DOHH2 (cell line): ENCODE measurements around the gene CYYR1.

Experiments
- H3F3A ChIP-seq: fragments of 200-600 bp; sonication (generic), shearing (Covaris generic); 2 replicates; pipeline ENCODE4 v1.6.0; 2016; ENCODE audit warnings: antibody characterized with exemption, mild to moderate bottlenecking; ENCODE audit not compliant: control insufficient read depth, insufficient read depth
- H3K27ac ChIP-seq: fragments of 200-600 bp; sonication (generic); 2 replicates; pipeline ENCODE4 v1.5.1; 2014; ENCODE audit warnings: low read depth, mild to moderate bottlenecking, low read length, moderate library complexity
- H3K27me3 ChIP-seq: fragments of 200-600 bp; sonication (generic); 2 replicates; pipeline ENCODE4 v1.6.1; 2014; ENCODE audit warnings: mild to moderate bottlenecking, low read length, mixed read lengths; ENCODE audit not compliant: control insufficient read depth
- H3K36me3 ChIP-seq: fragments of 200-600 bp; sonication (generic); 2 replicates; pipeline ENCODE4 v1.6.1; 2014; ENCODE audit warnings: mild to moderate bottlenecking, low read length, moderate library complexity, mixed read lengths; ENCODE audit not compliant: control insufficient read depth
- H3K4me1 ChIP-seq: fragments of 200-600 bp; sonication (generic); 2 replicates; pipeline ENCODE4 v1.6.1; 2014; ENCODE audit warnings: mild to moderate bottlenecking, low read length, mixed read lengths; ENCODE audit not compliant: control insufficient read depth
- H3K4me2 ChIP-seq: fragments of 200-600 bp; sonication (generic); 2 replicates; pipeline ENCODE4 v1.6.0; 2014; ENCODE audit warnings: mild to moderate bottlenecking, low read length, moderate library complexity
- H3K4me3 ChIP-seq: fragments of 200-600 bp; sonication (generic); 2 replicates; pipeline ENCODE4 v1.5.1; 2014; ENCODE audit warnings: mild to moderate bottlenecking, low read length, mixed read lengths
- H3K79me2 ChIP-seq: fragments of 200-600 bp; sonication (generic); 2 replicates; pipeline ENCODE4 v1.6.1; 2014; ENCODE audit warnings: mild to moderate bottlenecking, low read length, mixed read lengths; ENCODE audit not compliant: control insufficient read depth
- H3K9me2 ChIP-seq: fragments of 200-600 bp; sonication (generic); replicated peaks from 2 replicates; pipeline ENCODE4 v1.6.1; 2014; ENCODE audit warnings: mild to moderate bottlenecking, low read length, mixed read lengths; ENCODE audit not compliant: control insufficient read depth
- H3K9me3 ChIP-seq: fragments of 200-600 bp; sonication (generic); 2 replicates; pipeline ENCODE4 v1.6.1; 2014; ENCODE audit warnings: antibody characterized with exemption, low read length, mixed read lengths; ENCODE audit not compliant: control insufficient read depth, insufficient read depth
- H4K20me1 ChIP-seq: fragments of 200-600 bp; sonication (generic); 2 replicates; pipeline ENCODE4 v1.6.0; 2014; ENCODE audit warnings: low read depth, mild to moderate bottlenecking, antibody characterized with exemption, low read length, moderate library complexity; ENCODE audit not compliant: control insufficient read depth, insufficient read depth
- CTCF ChIP-seq: fragments of 200-600 bp; sonication (generic); IDR thresholded peaks from one replicate; pipeline ENCODE4 v1.5.1; 2014; ENCODE audit warnings: antibody characterized with exemption, mild to moderate bottlenecking, low read depth, low read length; ENCODE audit not compliant: poor library complexity, severe bottlenecking
- EZH2phosphoT487 ChIP-seq: fragments of 200-600 bp; sonication (generic); IDR thresholded peaks from 2 replicates; pipeline ENCODE4 v1.6.1; 2017; ENCODE audit warnings: borderline replicate concordance, mild to moderate bottlenecking, antibody characterized with exemption, low read length, moderate library complexity, mixed read lengths

Gene CYYR1

GRCh38 chr21:26449161-26449560 is 123.9 kb downstream of the CYYR1 start:
- Histone ChIP-seq H3K4me3 (no peak overlapping the region), H3K27ac (no peak overlapping the region), H3K79me2 (no peaks in the 10 kb centered on the region), H3F3A (no peaks in the 10 kb centered on the region), H3K4me2 (no peak overlapping the region), H3K4me1 (no peaks in the 10 kb centered on the region), H3K9me2 (no peaks in the 10 kb centered on the region), H3K27me3 (no peaks in the 10 kb centered on the region), H3K36me3 (no peaks in the 10 kb centered on the region), H4K20me1 (no peaks in the 10 kb centered on the region), H3K9me3 (no peaks in the 10 kb centered on the region)
- TF ChIP-seq CTCF (no peak), EZH2phosphoT487 (no peak)

GRCh38 chr21:26448751-26449150 is 124.3 kb downstream of the CYYR1 start:
- no peaks in the 10 kb centered on the region for H3K36me3 ChIP-seq
- H3K9me2 ChIP-seq = no peaks in the 10 kb centered on the region
- H3K79me2 ChIP-seq = no peaks in the 10 kb centered on the region
- TF ChIP-seq CTCF = no peak
- no peak for TF ChIP-seq EZH2phosphoT487
- no peak overlapping the region for H3K27ac ChIP-seq
- no peaks in the 10 kb centered on the region for H3K27me3 ChIP-seq
- H3K4me1 ChIP-seq = no peaks in the 10 kb centered on the region
- H3K9me3 ChIP-seq = no peaks in the 10 kb centered on the region
- no peaks in the 10 kb centered on the region for H4K20me1 ChIP-seq
- no peak overlapping the region for H3K4me2 ChIP-seq
- no peaks in the 10 kb centered on the region for H3F3A ChIP-seq
- no peak overlapping the region for H3K4me3 ChIP-seq

- H3K4me2 ChIP-seq = no peak overlapping the region
- H3K4me1 ChIP-seq = no peaks in the 10 kb centered on the region
- H3K9me2 ChIP-seq = no peaks in the 10 kb centered on the region
- no peak for TF ChIP-seq EZH2phosphoT487
- no peak for TF ChIP-seq CTCF
- no peaks in the 10 kb centered on the region for H4K20me1 ChIP-seq
- H3K9me3 ChIP-seq = no peaks in the 10 kb centered on the region
- no peaks in the 10 kb centered on the region for H3F3A ChIP-seq
- H3K27ac ChIP-seq = no peak overlapping the region
- no peak overlapping the region for H3K4me3 ChIP-seq
- no peaks in the 10 kb centered on the region for H3K27me3 ChIP-seq
- no peaks in the 10 kb centered on the region for H3K36me3 ChIP-seq
- no peaks in the 10 kb centered on the region for H3K79me2 ChIP-seq
Measured at GRCh38 chr21:26447932-26448475, 125.1 kb downstream of the CYYR1 start.
